ENCODE data around the gene AGBL4.

- TF ChIP-seq, protein P1, sequence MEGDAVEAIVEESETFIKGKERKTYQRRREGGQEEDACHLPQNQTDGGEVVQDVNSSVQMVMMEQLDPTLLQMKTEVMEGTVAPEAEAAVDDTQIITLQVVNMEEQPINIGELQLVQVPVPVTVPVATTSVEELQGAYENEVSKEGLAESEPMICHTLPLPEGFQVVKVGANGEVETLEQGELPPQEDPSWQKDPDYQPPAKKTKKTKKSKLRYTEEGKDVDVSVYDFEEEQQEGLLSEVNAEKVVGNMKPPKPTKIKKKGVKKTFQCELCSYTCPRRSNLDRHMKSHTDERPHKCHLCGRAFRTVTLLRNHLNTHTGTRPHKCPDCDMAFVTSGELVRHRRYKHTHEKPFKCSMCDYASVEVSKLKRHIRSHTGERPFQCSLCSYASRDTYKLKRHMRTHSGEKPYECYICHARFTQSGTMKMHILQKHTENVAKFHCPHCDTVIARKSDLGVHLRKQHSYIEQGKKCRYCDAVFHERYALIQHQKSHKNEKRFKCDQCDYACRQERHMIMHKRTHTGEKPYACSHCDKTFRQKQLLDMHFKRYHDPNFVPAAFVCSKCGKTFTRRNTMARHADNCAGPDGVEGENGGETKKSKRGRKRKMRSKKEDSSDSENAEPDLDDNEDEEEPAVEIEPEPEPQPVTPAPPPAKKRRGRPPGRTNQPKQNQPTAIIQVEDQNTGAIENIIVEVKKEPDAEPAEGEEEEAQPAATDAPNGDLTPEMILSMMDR (IDR thresholded peaks at IDR 0.05): no peak
- TF ChIP-seq EP300 (IDR thresholded peaks at IDR 0.05): no peak
- no peak for TF ChIP-seq POLR2AphosphoS5 (IDR thresholded peaks at IDR 0.05)
- TF ChIP-seq POLR2A (IDR thresholded peaks at IDR 0.05; ENCODE audit: low read depth): no peak
Observed at GRCh38 chr1:49765034-49765433, 258.7 kb downstream of the AGBL4 start.
